ENCODE results near the gene BOC.
A peak's percentile ranks its signal among the peaks of the same experiment; 100 is the strongest.

Gene BOC

DNA sequence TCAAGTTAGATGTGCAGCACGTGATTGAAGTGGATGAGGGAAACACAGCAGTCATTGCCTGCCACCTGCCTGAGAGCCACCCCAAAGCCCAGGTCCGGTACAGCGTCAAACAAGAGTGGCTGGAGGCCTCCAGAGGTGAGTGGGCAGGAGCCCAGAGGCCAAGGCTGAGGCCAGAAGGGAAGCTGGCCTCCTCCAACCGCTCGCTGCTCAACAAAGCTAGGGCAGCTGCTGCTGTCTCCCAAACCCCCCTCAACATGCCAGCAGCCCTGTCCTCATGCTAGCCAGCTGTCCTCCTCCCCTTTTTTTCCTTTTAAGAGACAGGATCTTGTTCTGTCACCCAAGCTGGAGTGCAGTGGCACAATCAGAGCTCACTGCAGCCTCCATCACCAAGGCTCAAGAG lies 57.0 kb downstream of the BOC start:
- TF ChIP-seq, protein P1, sequence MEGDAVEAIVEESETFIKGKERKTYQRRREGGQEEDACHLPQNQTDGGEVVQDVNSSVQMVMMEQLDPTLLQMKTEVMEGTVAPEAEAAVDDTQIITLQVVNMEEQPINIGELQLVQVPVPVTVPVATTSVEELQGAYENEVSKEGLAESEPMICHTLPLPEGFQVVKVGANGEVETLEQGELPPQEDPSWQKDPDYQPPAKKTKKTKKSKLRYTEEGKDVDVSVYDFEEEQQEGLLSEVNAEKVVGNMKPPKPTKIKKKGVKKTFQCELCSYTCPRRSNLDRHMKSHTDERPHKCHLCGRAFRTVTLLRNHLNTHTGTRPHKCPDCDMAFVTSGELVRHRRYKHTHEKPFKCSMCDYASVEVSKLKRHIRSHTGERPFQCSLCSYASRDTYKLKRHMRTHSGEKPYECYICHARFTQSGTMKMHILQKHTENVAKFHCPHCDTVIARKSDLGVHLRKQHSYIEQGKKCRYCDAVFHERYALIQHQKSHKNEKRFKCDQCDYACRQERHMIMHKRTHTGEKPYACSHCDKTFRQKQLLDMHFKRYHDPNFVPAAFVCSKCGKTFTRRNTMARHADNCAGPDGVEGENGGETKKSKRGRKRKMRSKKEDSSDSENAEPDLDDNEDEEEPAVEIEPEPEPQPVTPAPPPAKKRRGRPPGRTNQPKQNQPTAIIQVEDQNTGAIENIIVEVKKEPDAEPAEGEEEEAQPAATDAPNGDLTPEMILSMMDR (conservative IDR thresholded peaks at IDR 0.05), result no peak
- H3K27ac ChIP-seq, result no peak overlapping the region

DNA sequence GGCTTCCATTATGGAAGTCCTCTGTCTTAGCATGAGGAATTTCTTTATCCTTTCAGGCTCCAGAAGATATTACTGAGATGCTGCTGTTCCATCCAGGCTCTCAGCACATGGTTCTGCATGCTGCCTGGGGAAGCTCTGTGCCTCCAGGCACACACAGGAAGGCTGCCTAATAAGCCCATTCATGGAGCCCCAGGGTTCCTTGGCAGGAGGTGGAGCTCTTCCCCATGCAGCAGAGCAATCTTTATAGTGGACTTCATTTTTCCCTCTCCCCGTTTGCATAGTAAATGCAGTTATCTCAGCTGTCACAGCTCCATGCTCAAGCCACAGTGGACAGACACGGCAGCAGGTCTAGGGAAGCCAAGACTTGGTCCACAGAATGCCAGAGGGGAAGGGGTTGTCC lies 57.6 kb downstream of the BOC start:
- TF ChIP-seq, protein P1 (conservative IDR thresholded peaks at IDR 0.05), result no peak
- H3K27ac ChIP-seq, result peak overlapping the region; percentile 97

DNA sequence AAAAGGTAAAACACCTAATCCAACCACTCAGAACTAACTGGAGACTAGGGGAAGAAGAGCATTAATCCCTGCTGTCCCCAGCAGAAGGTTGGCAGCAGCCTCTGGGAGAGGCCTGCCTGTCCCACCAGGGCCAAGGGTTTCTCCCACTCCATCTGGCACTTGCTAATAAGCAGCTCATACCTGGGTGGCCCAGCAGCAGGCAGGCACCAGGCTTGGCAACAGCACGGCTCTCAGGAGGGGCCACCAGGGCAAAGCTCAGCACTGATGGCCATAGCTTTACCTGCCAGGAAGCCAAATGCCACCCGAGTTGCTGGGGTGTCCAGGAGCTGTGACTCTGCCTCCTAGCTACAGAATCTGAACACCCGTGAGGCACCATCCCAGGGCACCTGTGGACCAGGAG lies 58.3 kb downstream of the BOC start:
- peak overlapping the region; percentile 97 for H3K27ac ChIP-seq
- TF ChIP-seq, protein P1 (conservative IDR thresholded peaks at IDR 0.05), result no peak

DNA sequence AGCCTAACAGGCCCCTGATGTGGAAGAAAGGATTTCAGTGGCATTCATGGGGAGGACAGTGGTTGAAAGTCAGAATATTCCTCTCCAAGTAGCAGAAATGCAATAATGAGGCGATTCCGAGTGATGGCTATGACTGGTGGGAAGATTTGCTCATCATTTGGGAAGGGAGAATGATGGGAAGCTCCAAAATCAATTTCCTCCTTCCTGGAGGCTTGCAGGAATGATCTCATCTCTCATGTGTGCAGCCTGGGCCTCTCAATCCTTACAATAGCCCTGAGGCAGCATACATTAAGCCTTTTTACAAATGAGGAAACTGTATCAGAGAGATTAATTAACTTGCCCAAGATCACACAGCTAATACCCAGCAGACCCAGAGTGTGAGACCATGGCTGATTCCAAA lies 58.7 kb downstream of the BOC start:
- TF ChIP-seq, protein P1 (conservative IDR thresholded peaks at IDR 0.05), result no peak
- peak overlapping the region; percentile 97 for H3K27ac ChIP-seq

DNA sequence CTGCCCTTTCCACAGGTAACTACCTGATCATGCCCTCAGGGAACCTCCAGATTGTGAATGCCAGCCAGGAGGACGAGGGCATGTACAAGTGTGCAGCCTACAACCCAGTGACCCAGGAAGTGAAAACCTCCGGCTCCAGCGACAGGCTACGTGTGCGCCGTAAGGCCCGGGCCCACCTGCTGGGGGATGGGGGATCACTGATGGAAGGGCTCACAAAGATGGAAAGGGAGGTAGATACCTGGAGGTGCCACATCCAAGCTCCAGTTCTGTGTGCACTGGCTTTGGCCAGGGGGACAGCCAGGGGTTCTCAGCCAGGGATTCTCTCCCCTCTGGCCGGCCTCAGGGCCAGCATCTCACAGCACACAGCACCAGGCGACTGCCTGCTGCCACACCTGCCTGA lies 59.4 kb downstream of the BOC start:
- TF ChIP-seq, protein P1 (conservative IDR thresholded peaks at IDR 0.05), result no peak
- peak overlapping the region; percentile 97 for H3K27ac ChIP-seq

DNA sequence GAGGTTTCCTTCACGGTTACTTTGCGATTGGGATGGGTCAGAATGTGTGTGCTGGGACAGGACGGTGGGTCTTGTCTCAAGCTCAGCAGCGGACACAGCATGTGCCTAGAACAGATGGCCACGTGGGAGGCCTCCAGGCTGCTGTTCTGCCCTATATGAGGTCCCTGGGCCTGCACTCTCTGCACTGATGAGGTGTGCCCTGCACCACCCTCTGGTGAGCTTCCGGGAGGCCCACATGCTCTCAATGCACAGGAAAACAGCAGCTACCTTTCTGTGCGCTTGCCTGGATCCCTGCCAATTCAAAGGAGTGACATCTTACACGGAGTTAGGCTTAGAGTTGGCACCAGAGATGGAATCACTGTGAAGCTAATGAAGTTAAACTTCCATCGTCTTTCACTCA lies 59.8 kb downstream of the BOC start:
- peak overlapping the region; percentile 97 for H3K27ac ChIP-seq
- TF ChIP-seq, protein P1 (conservative IDR thresholded peaks at IDR 0.05), result no peak

DNA sequence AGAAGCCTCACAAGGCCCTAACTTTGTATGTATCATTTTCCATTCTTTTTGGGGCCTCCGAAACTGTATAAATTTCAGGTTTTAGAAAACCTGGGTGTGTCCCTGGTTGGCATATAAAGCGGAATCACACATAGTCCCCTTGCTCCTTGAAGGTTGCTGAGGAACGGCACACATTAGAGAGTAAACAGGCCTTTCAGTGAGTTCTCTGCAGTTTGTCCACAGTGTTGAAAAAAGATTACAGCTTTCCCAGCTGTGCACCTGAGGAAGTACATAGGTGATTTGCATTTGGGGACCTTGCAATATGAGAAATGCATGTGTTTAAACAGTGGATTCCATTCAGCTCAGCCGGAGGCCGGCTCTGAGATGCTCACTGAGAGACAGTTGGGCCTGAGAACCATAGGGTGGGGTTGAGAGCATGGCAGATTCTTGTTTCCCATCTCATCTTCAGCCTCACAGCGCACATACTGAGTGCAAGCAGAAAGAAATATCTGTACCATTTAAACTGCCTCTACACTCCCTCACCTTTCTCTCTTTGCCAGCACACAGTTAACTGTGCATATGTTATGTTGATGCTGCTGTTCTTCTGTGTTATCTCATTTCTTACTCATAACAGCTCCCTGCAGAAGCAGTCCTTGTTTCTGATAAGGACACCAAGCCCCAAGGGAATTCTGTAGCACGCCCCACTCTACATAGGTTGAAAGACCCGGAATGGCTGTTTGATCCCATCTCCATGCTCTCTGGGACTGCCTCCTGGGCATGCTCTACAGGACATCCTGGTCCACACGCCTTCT lies 60.4 kb downstream of the BOC start:
- H3K27ac ChIP-seq, result peak overlapping the region; percentile 97

More for the DNA sequence above, 60.4 kb downstream of the BOC start:
- TF ChIP-seq, protein P1 (conservative IDR thresholded peaks at IDR 0.05), result no peak
